Astrocyte (in vitro differentiated cells and primary cell): Measurements from ENCODE around the gene LPAR3. TPM values are rescaled to one million over a fixed set of nuclear protein-coding genes. Genes with fewer than 3 reads are reported as not detected.

ENCODE experiments used
- DNase-seq: peaks from one replicate; pipeline ENCODE4 v3.0.0-alpha.2; 2010; ENCODE audit warnings: low read depth
- FAIRE-seq: peaks from 2 replicates; lab custom pipeline; 2011; peaks lifted over from hg19 to GRCh38; lab: Jason Lieb, UNC
- H2AFZ ChIP-seq: 2 replicates; pipeline ENCODE4 v1.6.0; 2012; ENCODE audit warnings: low read depth, low read length, inconsistent platforms
- H3K27ac ChIP-seq: 2 replicates; pipeline ENCODE4 v1.5.1; 2011; ENCODE audit warnings: low read depth, low read length, inconsistent platforms
- H3K27me3 ChIP-seq: 2 replicates; pipeline ENCODE4 v1.6.0; 2011; ENCODE audit warnings: low read length, inconsistent platforms; ENCODE audit not compliant: insufficient read depth
- H3K36me3 ChIP-seq: 2 replicates; pipeline ENCODE4 v1.5.1; 2011; ENCODE audit warnings: low read length, inconsistent platforms; ENCODE audit not compliant: insufficient read depth
- H3K4me1 ChIP-seq: 2 replicates; pipeline ENCODE4 v1.5.1; 2011; ENCODE audit warnings: low read length, inconsistent platforms; ENCODE audit not compliant: insufficient read depth
- H3K4me2 ChIP-seq: 2 replicates; pipeline ENCODE4 v1.6.0; 2012; ENCODE audit warnings: low read length, inconsistent platforms
- H3K4me3 ChIP-seq: 2 replicates; pipeline ENCODE4 v1.5.1; 2011; ENCODE audit warnings: low read depth, mild to moderate bottlenecking, low read length, inconsistent platforms; ENCODE audit not compliant: insufficient read depth
- H3K79me2 ChIP-seq: 2 replicates; pipeline ENCODE4 v1.6.0; 2012; ENCODE audit warnings: mild to moderate bottlenecking, low read length, inconsistent platforms; ENCODE audit not compliant: insufficient read depth
- H3K9ac ChIP-seq: 2 replicates; pipeline ENCODE4 v1.6.0; 2012; ENCODE audit warnings: mild to moderate bottlenecking, low read length, inconsistent platforms
- H3K9me3 ChIP-seq: 2 replicates; pipeline ENCODE4 v1.5.1; 2012; ENCODE audit warnings: low read depth, mild to moderate bottlenecking, low read length, inconsistent platforms; ENCODE audit not compliant: insufficient read depth
- H4K20me1 ChIP-seq: 2 replicates; pipeline ENCODE4 v1.6.0; 2012; ENCODE audit warnings: low read length, inconsistent platforms; ENCODE audit not compliant: insufficient read depth
- H3K27ac Mint-ChIP-seq: one replicate; pipeline ENCODE4 v1.8.0; 2021; ENCODE audit warnings: mild to moderate bottlenecking, mixed read lengths; ENCODE audit not compliant: unreplicated experiment
- H3K27me3 Mint-ChIP-seq: one replicate; pipeline ENCODE4 v1.8.0; 2021; ENCODE audit warnings: low read depth, mixed read lengths; ENCODE audit not compliant: unreplicated experiment
- H3K36me3 Mint-ChIP-seq: one replicate; pipeline ENCODE4 v1.8.0; 2021; ENCODE audit warnings: low read depth, mixed read lengths; ENCODE audit not compliant: unreplicated experiment
- H3K4me1 Mint-ChIP-seq: one replicate; pipeline ENCODE4 v1.8.0; 2021; ENCODE audit warnings: low read depth, mixed read lengths; ENCODE audit not compliant: unreplicated experiment
- H3K4me3 Mint-ChIP-seq: one replicate; pipeline ENCODE4 v1.8.0; 2021; ENCODE audit warnings: mild to moderate bottlenecking, moderate library complexity, mixed read lengths; ENCODE audit not compliant: unreplicated experiment
- H3K9me3 Mint-ChIP-seq: one replicate; pipeline ENCODE4 v1.8.0; 2021; ENCODE audit warnings: mild to moderate bottlenecking, mixed read lengths; ENCODE audit not compliant: unreplicated experiment
- CTCF ChIP-seq: IDR thresholded peaks from 2 replicates; pipeline ENCODE4 v1.5.1; 2011; ENCODE audit warnings: low read depth, mild to moderate bottlenecking, inconsistent platforms, low read length, moderate library complexity; ENCODE audit not compliant: insufficient read depth
- EZH2 ChIP-seq: IDR thresholded peaks from 2 replicates; pipeline ENCODE4 v1.6.1; 2012; ENCODE audit warnings: mild to moderate bottlenecking, low read length, inconsistent platforms; ENCODE audit not compliant: insufficient read depth
- total RNA-seq: library from RNA; stranded (reverse); gene quantifications from 2 replicates; pipeline ENCODE4 v1.2.1, GENCODE V29; 2021

Gene LPAR3
- total RNA-seq, 1 donor from 2014 or later, result 0.70 TPM

DNA sequence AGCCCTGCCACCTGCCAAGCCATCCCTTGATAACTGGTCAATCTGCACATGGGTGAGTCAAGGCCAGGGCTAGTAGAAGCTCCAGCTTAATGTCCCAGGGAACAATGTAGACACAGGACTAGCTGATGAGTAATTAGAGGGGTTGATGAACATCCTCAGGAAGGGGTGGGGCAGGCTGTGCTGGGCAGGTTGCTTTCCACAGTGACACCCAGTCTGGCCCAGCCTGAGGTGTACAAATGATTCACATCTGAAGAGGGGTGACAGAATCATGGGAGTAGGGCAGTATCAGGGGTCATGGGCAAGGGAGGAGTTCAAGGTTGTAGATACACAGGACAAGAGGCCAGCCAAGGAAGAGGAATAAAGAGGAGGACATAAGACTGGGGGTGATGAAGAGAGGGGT, 4.3 kb downstream of the LPAR3 start:
- Histone ChIP-seq H4K20me1 (no peaks in the 10 kb centered on the region), H3K27ac (no peak overlapping the region), H3K9ac (no peak overlapping the region), H3K79me2 (no peaks in the 10 kb centered on the region), H3K4me1 (peaks cover 6% of the 10 kb centered on the region), H2AFZ (no peak overlapping the region), H3K4me2 (no peak overlapping the region), H3K4me3 (no peak overlapping the region), H3K9me3 (no peaks in the 10 kb centered on the region), H3K36me3 (no peaks in the 10 kb centered on the region), H3K27me3 (peaks cover 18% of the 10 kb centered on the region)
- Mint-ChIP-seq H3K4me3 (no peak overlapping the region), H3K36me3 (peaks cover 4% of the 10 kb centered on the region), H3K27ac (no peak overlapping the region), H3K27me3 (peaks cover 28% of the 10 kb centered on the region), H3K9me3 (no peaks in the 10 kb centered on the region), H3K4me1 (peaks cover 8% of the 10 kb centered on the region)
- TF ChIP-seq EZH2 (no peak), CTCF (no peak)
- FAIRE-seq (no peak), DNase-seq (no peak)

GRCh38 chr1:84887261-84887934, 5.6 kb downstream of the LPAR3 start:
- no peaks in the 10 kb centered on the region for H3K36me3 ChIP-seq
- Mint-ChIP-seq H3K36me3 (no peaks in the 10 kb centered on the region), H3K9me3 (no peaks in the 10 kb centered on the region), H3K4me1 (peaks cover 12% of the 10 kb centered on the region), H3K27me3 (peaks cover 20% of the 10 kb centered on the region), H3K4me3 (no peak overlapping the region), H3K27ac (no peak overlapping the region)
- TF ChIP-seq CTCF (no peak), EZH2 (no peak)
- H3K27ac ChIP-seq, result no peak overlapping the region
- no peak overlapping the region for H2AFZ ChIP-seq
- DNase-seq, result no peak
- H3K4me1 ChIP-seq, result peaks cover under 1% of the 10 kb centered on the region
- H4K20me1 ChIP-seq, result no peaks in the 10 kb centered on the region
- H3K27me3 ChIP-seq, result peaks cover 8% of the 10 kb centered on the region
- no peaks in the 10 kb centered on the region for H3K79me2 ChIP-seq
- H3K4me3 ChIP-seq, result no peak overlapping the region
- FAIRE-seq, result no peak
- H3K9ac ChIP-seq, result no peak overlapping the region
- no peak overlapping the region for H3K4me2 ChIP-seq
- H3K9me3 ChIP-seq, result no peaks in the 10 kb centered on the region

DNA sequence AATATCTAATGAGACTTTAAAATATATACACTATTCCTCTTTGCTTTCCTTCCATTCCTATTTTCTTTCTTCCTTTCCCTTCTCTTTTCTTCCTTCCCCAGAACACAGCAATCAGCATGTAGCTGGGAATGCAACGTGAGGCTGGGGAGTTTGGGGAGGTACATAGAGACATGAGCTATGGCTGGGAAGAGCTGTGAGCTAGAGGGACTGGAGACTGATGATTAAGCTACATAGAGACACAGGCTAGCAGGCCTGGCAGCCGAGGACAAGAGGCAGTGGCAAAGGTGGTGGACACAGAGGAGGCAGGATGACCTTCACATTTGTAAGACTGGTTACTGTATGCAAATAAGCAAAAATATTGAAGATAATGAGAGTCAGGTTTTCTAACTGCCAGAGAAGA, 7.5 kb downstream of the LPAR3 start:
- H3K4me3 Mint-ChIP-seq, result no peak overlapping the region
- H3K27ac ChIP-seq, result no peak overlapping the region
- no peak for TF ChIP-seq EZH2
- no peak for TF ChIP-seq CTCF
- H3K79me2 ChIP-seq, result no peaks in the 10 kb centered on the region
- H3K9ac ChIP-seq, result no peak overlapping the region
- DNase-seq (no peak), FAIRE-seq (no peak)
- H3K9me3 Mint-ChIP-seq, result peaks cover 1% of the 10 kb centered on the region
- H3K36me3 Mint-ChIP-seq, result no peaks in the 10 kb centered on the region
- peaks cover 11% of the 10 kb centered on the region for H3K4me1 Mint-ChIP-seq
- H3K4me3 ChIP-seq, result no peak overlapping the region
- no peaks in the 10 kb centered on the region for H3K27me3 ChIP-seq
- no peaks in the 10 kb centered on the region for H3K4me1 ChIP-seq
- no peak overlapping the region for H2AFZ ChIP-seq
- no peak overlapping the region for H3K4me2 ChIP-seq
- no peak overlapping the region for H3K27ac Mint-ChIP-seq
- no peaks in the 10 kb centered on the region for H4K20me1 ChIP-seq
- no peaks in the 10 kb centered on the region for H3K36me3 ChIP-seq
- no peaks in the 10 kb centered on the region for H3K9me3 ChIP-seq
- H3K27me3 Mint-ChIP-seq, result peaks cover 7% of the 10 kb centered on the region
